ES-I3 (cell line): ENCODE results near the gene SSNA1.

ENCODE experiments used
- H3K36me3 ChIP-seq: 2 replicates; pipeline ENCODE4 v1.6.1; 2013; ENCODE audit warnings: mild to moderate bottlenecking, low read length, control low read depth, moderate library complexity; ENCODE audit not compliant: insufficient read depth
- H3K4me1 ChIP-seq: 2 replicates; pipeline ENCODE4 v1.6.1; 2013; ENCODE audit warnings: mild to moderate bottlenecking, control low read depth, low read length; ENCODE audit not compliant: insufficient read depth
- H3K9ac ChIP-seq: 2 replicates; pipeline ENCODE4 v1.6.1; 2013; ENCODE audit warnings: low read depth, mild to moderate bottlenecking, low read length, moderate library complexity
- H3K9me3 ChIP-seq: 2 replicates; pipeline ENCODE4 v1.6.1; 2013; ENCODE audit warnings: mild to moderate bottlenecking, low read length, moderate library complexity; ENCODE audit not compliant: control insufficient read depth, insufficient read depth

The SSNA1 gene

GRCh38 chr9:137205126-137206069 is 16.9 kb downstream of the SSNA1 start, which contains the start of the genes NDOR1 and TMEM203:
TSS of gene NDOR1 (plus strand) at chr9:137205700. CDS start at chr9:137205778, 78 bp downstream.
TSS of gene TMEM203 (minus strand) at chr9:137205648. CDS start at chr9:137205414, 234 bp downstream.
- Histone ChIP-seq H3K36me3 (no peaks in the 10 kb centered on the region; the same call in 1 of the 2 replicates), H3K9ac (peak within 1 kb of the TSS; percentile 73), H3K9me3 (no peaks in the 10 kb centered on the region), H3K4me1 (peaks cover 6% of the 10 kb centered on the region)

DNA sequence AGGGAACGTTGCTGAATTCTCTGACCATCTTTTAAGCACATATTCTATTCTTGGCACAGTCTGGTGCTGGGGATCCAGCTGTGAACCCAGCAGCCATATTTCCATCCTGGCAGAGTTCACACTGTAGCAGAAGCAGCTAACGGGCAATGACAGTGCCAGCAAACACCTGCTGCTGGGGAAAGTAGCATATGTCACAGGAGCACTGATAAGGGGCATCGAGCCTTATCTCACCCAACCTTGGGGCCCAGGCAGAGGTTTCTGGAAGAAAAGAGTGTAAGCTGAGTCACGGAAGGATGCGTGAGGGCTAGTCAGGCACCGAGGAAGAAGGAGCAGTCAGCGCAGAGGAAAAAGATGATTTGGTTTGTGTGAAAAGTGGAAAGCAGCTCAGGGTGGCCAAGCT is 18.1 kb downstream of the SSNA1 start:
- H3K9ac ChIP-seq: no peak overlapping the region; the same call in 1 of the 2 replicates

GRCh38 chr9:137211532-137211931 is 23.1 kb downstream of the SSNA1 start:
- no peaks in the 10 kb centered on the region; the same call in 1 of the 2 replicates for H3K36me3 ChIP-seq

More for the DNA sequence above, 18.1 kb downstream of the SSNA1 start:
- Histone ChIP-seq H3K36me3 (no peaks in the 10 kb centered on the region; the same call in 1 of the 2 replicates), H3K4me1 (peaks cover 6% of the 10 kb centered on the region), H3K9me3 (no peaks in the 10 kb centered on the region)

GRCh38 chr9:137212520-137212919 is 24.0 kb downstream of the SSNA1 start:
- no peaks in the 10 kb centered on the region for H3K36me3 ChIP-seq
- no peaks in the 10 kb centered on the region for H3K9me3 ChIP-seq
- H3K4me1 ChIP-seq: no peaks in the 10 kb centered on the region
- H3K9ac ChIP-seq: no peak overlapping the region

More at GRCh38 chr9:137211532-137211931, 23.1 kb downstream of the SSNA1 start:
- Histone ChIP-seq H3K9me3 (no peaks in the 10 kb centered on the region), H3K9ac (no peak overlapping the region), H3K4me1 (no peaks in the 10 kb centered on the region)

DNA sequence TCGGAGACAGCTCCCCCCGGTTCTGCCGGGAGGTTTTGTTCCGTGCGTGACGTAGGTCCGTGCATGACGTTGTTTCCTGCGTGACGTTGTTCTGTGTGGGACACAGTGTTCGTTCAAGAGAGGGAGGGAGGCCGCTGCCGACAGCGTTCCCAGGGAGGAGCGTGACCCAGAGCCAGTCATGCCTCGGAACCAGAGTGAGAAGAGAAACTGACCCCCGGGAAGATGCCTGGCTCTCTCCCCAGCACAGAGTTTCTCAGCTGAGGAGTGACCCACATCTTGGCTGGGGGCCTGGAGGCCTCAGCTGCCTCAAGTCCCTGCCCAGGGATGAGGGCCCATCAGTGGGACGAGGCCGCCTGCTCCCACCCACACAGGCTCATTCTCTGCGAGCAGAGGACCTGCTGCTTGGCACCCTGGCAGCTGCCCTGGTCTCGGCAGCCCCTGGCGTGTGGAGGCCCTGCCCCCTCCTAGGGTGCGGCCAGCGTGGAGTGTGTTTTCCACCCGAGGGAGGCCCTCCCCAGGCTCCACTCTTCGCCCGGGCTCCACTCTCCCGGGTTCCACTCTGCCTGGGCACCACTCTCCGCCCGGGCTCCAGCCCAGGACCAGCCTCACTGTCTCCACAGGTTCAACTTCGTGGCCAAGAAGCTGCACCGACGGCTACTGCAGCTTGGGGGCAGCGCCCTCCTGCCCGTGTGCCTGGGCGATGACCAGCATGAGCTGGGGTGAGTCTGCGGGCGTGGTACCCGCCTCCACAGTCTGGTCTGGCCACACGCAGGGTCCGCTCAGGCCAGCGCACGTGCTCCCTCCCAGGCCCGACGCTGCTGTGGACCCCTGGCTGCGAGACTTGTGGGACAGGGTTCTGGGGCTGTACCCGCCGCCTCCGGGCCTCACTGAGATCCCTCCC is 24.9 kb downstream of the SSNA1 start:
- no peaks in the 10 kb centered on the region for H3K4me1 ChIP-seq
- H3K36me3 ChIP-seq: no peaks in the 10 kb centered on the region
- H3K9me3 ChIP-seq: no peaks in the 10 kb centered on the region
- no peak overlapping the region for H3K9ac ChIP-seq

DNA sequence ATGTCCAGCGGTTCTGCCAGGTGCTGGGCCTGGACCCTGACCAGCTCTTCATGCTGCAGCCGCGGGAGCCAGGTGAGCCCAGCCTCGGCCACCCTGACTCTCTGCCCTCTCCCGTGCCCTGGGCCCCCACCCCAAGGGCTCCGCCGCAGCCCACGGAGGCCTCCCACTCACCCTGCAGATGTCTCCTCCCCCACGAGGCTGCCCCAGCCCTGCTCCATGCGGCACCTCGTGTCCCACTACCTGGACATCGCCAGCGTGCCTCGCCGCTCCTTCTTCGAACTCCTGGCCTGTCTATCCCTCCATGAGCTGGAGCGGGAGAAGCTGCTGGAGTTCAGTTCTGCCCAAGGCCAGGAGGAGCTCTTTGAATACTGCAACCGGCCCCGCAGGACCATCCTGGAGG is 26.1 kb downstream of the SSNA1 start:
- Histone ChIP-seq H3K9ac (no peak overlapping the region), H3K4me1 (no peaks in the 10 kb centered on the region; the same call in 1 of the 2 replicates), H3K9me3 (no peaks in the 10 kb centered on the region), H3K36me3 (no peaks in the 10 kb centered on the region)

DNA sequence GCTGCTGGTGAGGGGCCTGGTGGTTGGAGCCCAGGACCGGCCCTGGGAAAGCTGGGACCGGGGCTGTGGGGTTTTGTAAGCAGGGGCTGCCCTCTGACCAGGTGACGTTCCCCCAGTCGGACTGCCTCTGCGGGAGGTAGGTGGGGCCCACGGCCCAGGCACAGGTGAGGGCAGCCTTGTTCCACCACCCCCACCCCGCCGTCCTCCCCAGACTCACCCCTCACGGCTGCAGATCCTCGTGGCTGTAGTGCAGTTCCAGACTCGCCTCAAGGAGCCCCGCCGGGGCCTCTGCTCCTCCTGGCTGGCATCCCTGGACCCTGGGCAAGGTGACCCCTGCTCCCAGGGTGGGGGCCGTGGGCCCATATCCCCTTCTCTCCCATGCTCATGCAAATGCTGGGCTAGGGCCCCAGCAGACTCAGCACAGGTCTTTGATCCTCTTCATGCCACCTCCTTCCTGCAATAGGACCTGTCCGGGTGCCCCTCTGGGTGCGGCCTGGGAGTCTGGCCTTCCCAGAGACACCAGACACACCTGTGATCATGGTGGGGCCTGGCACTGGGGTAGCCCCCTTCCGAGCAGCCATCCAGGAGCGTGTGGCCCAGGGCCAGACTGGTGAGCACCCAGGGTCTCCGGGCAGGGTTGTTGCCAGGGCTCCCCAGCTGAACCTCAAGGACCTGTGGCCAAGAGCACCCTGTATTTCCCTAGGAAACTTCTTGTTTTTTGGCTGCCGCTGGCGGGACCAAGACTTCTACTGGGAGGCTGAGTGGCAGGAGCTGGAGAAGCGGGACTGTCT is 26.9 kb downstream of the SSNA1 start:
- no peak overlapping the region for H3K9ac ChIP-seq

GRCh38 chr9:137216188-137216965 is 27.9 kb downstream of the SSNA1 start:
- Histone ChIP-seq H3K9ac (no peak overlapping the region), H3K36me3 (no peaks in the 10 kb centered on the region), H3K9me3 (no peaks in the 10 kb centered on the region), H3K4me1 (no peaks in the 10 kb centered on the region; the same call in 1 of the 2 replicates)

More for the DNA sequence above, 26.9 kb downstream of the SSNA1 start:
- Histone ChIP-seq H3K36me3 (no peaks in the 10 kb centered on the region), H3K9me3 (no peaks in the 10 kb centered on the region), H3K4me1 (no peaks in the 10 kb centered on the region; the same call in 1 of the 2 replicates)

- Histone ChIP-seq H3K9me3 (no peaks in the 10 kb centered on the region), H3K4me1 (no peaks in the 10 kb centered on the region; the same call in 1 of the 2 replicates), H3K9ac (peak overlapping the region; percentile 28; the same call in 1 of the 2 replicates), H3K36me3 (no peaks in the 10 kb centered on the region)
Measured at GRCh38 chr9:137217276-137218211, 29.1 kb downstream of the SSNA1 start.

DNA sequence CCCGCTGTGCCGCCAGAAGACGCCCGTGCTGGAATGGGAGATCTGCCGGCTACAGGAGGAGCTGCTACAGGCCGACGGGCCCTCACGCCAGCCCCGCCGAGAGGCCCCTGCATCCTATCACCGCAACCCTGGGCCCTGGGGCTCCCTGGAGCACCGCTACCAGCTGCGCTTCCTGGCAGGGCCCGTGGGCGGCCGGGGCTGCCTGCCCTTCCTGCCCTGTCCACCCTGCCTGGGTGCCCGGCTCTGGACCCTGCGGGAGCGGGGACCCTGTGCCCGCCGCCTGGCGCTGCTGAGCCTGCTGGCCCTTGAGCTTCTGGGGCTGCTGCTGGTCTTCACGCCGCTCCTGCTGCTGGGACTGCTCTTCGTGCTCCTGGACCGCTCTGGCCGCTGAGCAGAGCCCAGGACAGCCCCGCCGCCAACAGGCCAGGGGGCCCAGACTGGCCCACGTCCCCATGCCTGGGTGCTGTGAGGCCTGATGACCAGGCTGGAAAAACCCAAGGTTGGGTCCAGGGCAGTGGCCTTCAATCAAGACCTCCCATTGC is 29.8 kb downstream of the SSNA1 start:
- no peaks in the 10 kb centered on the region for H3K9me3 ChIP-seq
- H3K9ac ChIP-seq: no peak overlapping the region
- H3K36me3 ChIP-seq: no peaks in the 10 kb centered on the region
- H3K4me1 ChIP-seq: no peaks in the 10 kb centered on the region; the same call in 1 of the 2 replicates

GRCh38 chr9:137218754-137219271 is 30.3 kb downstream of the SSNA1 start:
- H3K4me1 ChIP-seq: no peaks in the 10 kb centered on the region; the same call in 1 of the 2 replicates
- no peaks in the 10 kb centered on the region for H3K36me3 ChIP-seq
- H3K9me3 ChIP-seq: no peaks in the 10 kb centered on the region
- no peak overlapping the region for H3K9ac ChIP-seq
